Astrocyte (in vitro differentiated cells and primary cell): ENCODE measurements around the gene ZNF24. TPM values are rescaled to one million over a fixed set of nuclear protein-coding genes. Genes with fewer than 3 reads are reported as not detected.

Experiments used
- DNase-seq: peaks from one replicate; pipeline ENCODE4 v3.0.0-alpha.2; 2010; ENCODE audit warnings: low read depth
- FAIRE-seq: peaks from 2 replicates; lab custom pipeline; 2011; peaks lifted over from hg19 to GRCh38; lab: Jason Lieb, UNC
- H2AFZ ChIP-seq: 2 replicates; pipeline ENCODE4 v1.6.0; 2012; ENCODE audit warnings: low read depth, low read length, inconsistent platforms
- H3K27ac ChIP-seq: 2 replicates; pipeline ENCODE4 v1.5.1; 2011; ENCODE audit warnings: low read depth, low read length, inconsistent platforms
- H3K27me3 ChIP-seq: 2 replicates; pipeline ENCODE4 v1.6.0; 2011; ENCODE audit warnings: low read length, inconsistent platforms; ENCODE audit not compliant: insufficient read depth
- H3K36me3 ChIP-seq: 2 replicates; pipeline ENCODE4 v1.5.1; 2011; ENCODE audit warnings: low read length, inconsistent platforms; ENCODE audit not compliant: insufficient read depth
- H3K4me1 ChIP-seq: 2 replicates; pipeline ENCODE4 v1.5.1; 2011; ENCODE audit warnings: low read length, inconsistent platforms; ENCODE audit not compliant: insufficient read depth
- H3K4me2 ChIP-seq: 2 replicates; pipeline ENCODE4 v1.6.0; 2012; ENCODE audit warnings: low read length, inconsistent platforms
- H3K4me3 ChIP-seq: 2 replicates; pipeline ENCODE4 v1.5.1; 2011; ENCODE audit warnings: low read depth, mild to moderate bottlenecking, low read length, inconsistent platforms; ENCODE audit not compliant: insufficient read depth
- H3K79me2 ChIP-seq: 2 replicates; pipeline ENCODE4 v1.6.0; 2012; ENCODE audit warnings: mild to moderate bottlenecking, low read length, inconsistent platforms; ENCODE audit not compliant: insufficient read depth
- H3K9ac ChIP-seq: 2 replicates; pipeline ENCODE4 v1.6.0; 2012; ENCODE audit warnings: mild to moderate bottlenecking, low read length, inconsistent platforms
- H3K9me3 ChIP-seq: 2 replicates; pipeline ENCODE4 v1.5.1; 2012; ENCODE audit warnings: low read depth, mild to moderate bottlenecking, low read length, inconsistent platforms; ENCODE audit not compliant: insufficient read depth
- H4K20me1 ChIP-seq: 2 replicates; pipeline ENCODE4 v1.6.0; 2012; ENCODE audit warnings: low read length, inconsistent platforms; ENCODE audit not compliant: insufficient read depth
- H3K27ac Mint-ChIP-seq: one replicate; pipeline ENCODE4 v1.8.0; 2021; ENCODE audit warnings: mild to moderate bottlenecking, mixed read lengths; ENCODE audit not compliant: unreplicated experiment
- H3K27me3 Mint-ChIP-seq: one replicate; pipeline ENCODE4 v1.8.0; 2021; ENCODE audit warnings: low read depth, mixed read lengths; ENCODE audit not compliant: unreplicated experiment
- H3K36me3 Mint-ChIP-seq: one replicate; pipeline ENCODE4 v1.8.0; 2021; ENCODE audit warnings: low read depth, mixed read lengths; ENCODE audit not compliant: unreplicated experiment
- H3K4me1 Mint-ChIP-seq: one replicate; pipeline ENCODE4 v1.8.0; 2021; ENCODE audit warnings: low read depth, mixed read lengths; ENCODE audit not compliant: unreplicated experiment
- H3K4me3 Mint-ChIP-seq: one replicate; pipeline ENCODE4 v1.8.0; 2021; ENCODE audit warnings: mild to moderate bottlenecking, moderate library complexity, mixed read lengths; ENCODE audit not compliant: unreplicated experiment
- H3K9me3 Mint-ChIP-seq: one replicate; pipeline ENCODE4 v1.8.0; 2021; ENCODE audit warnings: mild to moderate bottlenecking, mixed read lengths; ENCODE audit not compliant: unreplicated experiment
- EZH2 ChIP-seq: IDR thresholded peaks from 2 replicates; pipeline ENCODE4 v1.6.1; 2012; ENCODE audit warnings: mild to moderate bottlenecking, low read length, inconsistent platforms; ENCODE audit not compliant: insufficient read depth
- total RNA-seq: library from RNA; stranded (reverse); gene quantifications from 2 replicates; pipeline ENCODE4 v1.2.1, GENCODE V29; 2021
- TF ChIP-seq, protein P1 (sequence below): IDR thresholded peaks from 2 replicates; pipeline ENCODE4 v1.5.1; 2011; ENCODE audit warnings: low read depth, mild to moderate bottlenecking, inconsistent platforms, low read length, moderate library complexity; ENCODE audit not compliant: insufficient read depth

Gene ZNF24
- total RNA-seq, 1 donor from 2014 or later = 55.6 TPM

DNA sequence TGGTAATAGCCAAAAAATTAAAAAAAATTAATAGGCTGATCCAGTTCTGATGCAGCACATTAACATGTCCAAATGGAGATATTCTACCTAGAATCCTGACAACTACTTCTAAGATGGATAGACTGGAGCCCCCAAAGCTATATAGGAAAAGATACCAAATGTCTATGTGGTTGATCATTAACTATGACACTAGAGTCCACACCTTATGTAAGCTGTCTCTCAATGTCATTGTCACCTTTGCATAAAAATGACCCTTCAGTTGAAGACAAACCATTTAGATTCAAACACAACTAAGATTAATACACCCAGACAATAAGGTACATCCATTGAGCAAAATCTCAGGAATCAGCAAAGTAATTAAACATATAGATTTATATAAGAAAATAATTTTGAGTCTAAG, 18.3 kb upstream of the ZNF24 start:
- DNase-seq = no peak
- no peak overlapping the region for H3K27ac Mint-ChIP-seq
- peaks cover 4% of the 10 kb centered on the region for H3K9me3 ChIP-seq
- no peaks in the 10 kb centered on the region for H3K27me3 Mint-ChIP-seq
- no peak overlapping the region for H3K4me2 ChIP-seq
- no peak for FAIRE-seq
- no peak overlapping the region for H2AFZ ChIP-seq
- H4K20me1 ChIP-seq = no peaks in the 10 kb centered on the region
- H3K27ac ChIP-seq = no peak overlapping the region
- peaks cover 2% of the 10 kb centered on the region for H3K9me3 Mint-ChIP-seq
- no peak overlapping the region for H3K4me3 Mint-ChIP-seq
- TF ChIP-seq, protein P1, sequence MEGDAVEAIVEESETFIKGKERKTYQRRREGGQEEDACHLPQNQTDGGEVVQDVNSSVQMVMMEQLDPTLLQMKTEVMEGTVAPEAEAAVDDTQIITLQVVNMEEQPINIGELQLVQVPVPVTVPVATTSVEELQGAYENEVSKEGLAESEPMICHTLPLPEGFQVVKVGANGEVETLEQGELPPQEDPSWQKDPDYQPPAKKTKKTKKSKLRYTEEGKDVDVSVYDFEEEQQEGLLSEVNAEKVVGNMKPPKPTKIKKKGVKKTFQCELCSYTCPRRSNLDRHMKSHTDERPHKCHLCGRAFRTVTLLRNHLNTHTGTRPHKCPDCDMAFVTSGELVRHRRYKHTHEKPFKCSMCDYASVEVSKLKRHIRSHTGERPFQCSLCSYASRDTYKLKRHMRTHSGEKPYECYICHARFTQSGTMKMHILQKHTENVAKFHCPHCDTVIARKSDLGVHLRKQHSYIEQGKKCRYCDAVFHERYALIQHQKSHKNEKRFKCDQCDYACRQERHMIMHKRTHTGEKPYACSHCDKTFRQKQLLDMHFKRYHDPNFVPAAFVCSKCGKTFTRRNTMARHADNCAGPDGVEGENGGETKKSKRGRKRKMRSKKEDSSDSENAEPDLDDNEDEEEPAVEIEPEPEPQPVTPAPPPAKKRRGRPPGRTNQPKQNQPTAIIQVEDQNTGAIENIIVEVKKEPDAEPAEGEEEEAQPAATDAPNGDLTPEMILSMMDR = no peak
- no peak for TF ChIP-seq EZH2
- H3K9ac ChIP-seq = no peak overlapping the region
- peaks cover 3% of the 10 kb centered on the region for H3K4me1 Mint-ChIP-seq
- H3K36me3 ChIP-seq = no peaks in the 10 kb centered on the region
- no peaks in the 10 kb centered on the region for H3K79me2 ChIP-seq
- H3K27me3 ChIP-seq = no peaks in the 10 kb centered on the region
- H3K36me3 Mint-ChIP-seq = no peaks in the 10 kb centered on the region
- no peaks in the 10 kb centered on the region for H3K4me1 ChIP-seq
- H3K4me3 ChIP-seq = no peak overlapping the region

DNA sequence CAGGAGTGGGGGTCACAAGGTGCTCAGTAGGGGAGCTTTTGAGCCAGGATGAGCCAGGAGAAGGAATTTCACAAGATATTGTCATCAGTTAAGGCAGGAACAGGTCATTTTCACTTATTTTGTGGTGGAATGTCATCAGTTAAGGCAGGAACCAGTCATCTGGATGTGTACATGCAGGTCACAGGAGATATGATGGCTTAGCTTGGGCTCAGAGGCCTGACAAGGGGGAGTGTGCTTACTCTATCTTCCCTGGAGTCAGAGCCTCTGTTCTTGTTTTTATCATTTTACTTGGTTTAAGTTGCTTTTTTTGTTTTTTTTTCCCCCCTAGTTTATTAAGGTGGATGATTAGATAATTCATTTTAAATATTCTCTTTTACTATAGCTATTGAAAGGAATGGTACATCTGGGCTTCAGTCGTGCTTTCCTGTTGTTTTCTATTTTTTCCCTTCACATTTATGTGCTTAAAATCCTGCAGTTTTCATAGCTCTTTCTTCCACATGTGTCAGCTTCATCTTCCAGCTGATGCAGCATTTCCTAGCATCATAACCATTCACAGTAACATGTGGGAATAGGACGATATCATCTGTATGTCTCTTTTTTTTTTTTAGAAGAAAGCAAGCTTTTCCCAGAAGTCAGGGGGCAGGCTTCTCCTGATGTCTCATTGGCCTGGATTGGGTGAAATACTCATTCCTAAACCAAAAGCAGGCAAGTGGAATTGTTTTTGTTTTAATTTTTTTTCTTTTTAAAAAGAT, 17.5 kb upstream of the ZNF24 start:
- TF ChIP-seq, protein P1 = no peak
- TF ChIP-seq EZH2 = no peak
- H3K36me3 ChIP-seq = no peaks in the 10 kb centered on the region
- no peaks in the 10 kb centered on the region for H3K79me2 ChIP-seq
- Mint-ChIP-seq H3K27me3 (no peaks in the 10 kb centered on the region), H3K27ac (no peak overlapping the region), H3K36me3 (no peaks in the 10 kb centered on the region), H3K4me1 (peaks cover 3% of the 10 kb centered on the region), H3K9me3 (peaks cover 2% of the 10 kb centered on the region), H3K4me3 (no peak overlapping the region)
- H3K9ac ChIP-seq = no peak overlapping the region
- no peak overlapping the region for H3K27ac ChIP-seq
- DNase-seq = no peak
- H3K27me3 ChIP-seq = no peaks in the 10 kb centered on the region
- H3K4me2 ChIP-seq = no peak overlapping the region
- no peak overlapping the region for H2AFZ ChIP-seq
- H3K9me3 ChIP-seq = peaks cover 4% of the 10 kb centered on the region
- no peak for FAIRE-seq
- H3K4me1 ChIP-seq = no peaks in the 10 kb centered on the region
- no peaks in the 10 kb centered on the region for H4K20me1 ChIP-seq
- no peak overlapping the region for H3K4me3 ChIP-seq

DNA sequence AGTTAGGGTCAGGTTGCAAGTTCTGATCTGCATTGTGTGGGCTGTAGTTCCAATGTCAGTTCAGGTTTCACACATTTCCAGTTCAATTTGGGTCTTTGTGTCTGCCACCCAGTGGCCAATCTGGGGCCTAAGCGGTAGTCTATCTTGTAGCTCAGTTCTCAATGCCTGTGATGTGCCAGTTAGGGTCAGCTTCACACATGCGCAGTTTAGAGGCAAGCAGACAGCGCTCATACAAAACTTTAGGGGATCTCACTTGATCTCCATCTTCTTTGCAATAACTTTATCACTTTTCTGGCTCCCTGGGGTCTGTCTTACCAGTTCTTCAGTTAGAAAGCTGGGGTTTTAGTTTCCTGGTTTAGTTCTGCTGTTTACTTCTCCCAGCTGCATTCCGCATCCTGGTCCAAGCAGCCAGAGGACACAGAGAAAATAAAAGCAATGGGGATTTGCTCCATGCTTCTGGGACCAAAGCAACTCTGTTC, 11.0 kb upstream of the ZNF24 start:
- peak overlapping the region; percentile 76 for H3K4me2 ChIP-seq
- Mint-ChIP-seq H3K27me3 (no peaks in the 10 kb centered on the region), H3K27ac (no peak overlapping the region), H3K4me3 (no peak overlapping the region), H3K9me3 (peaks cover 12% of the 10 kb centered on the region), H3K36me3 (peaks cover 5% of the 10 kb centered on the region), H3K4me1 (no peaks in the 10 kb centered on the region)
- H3K27me3 ChIP-seq = no peaks in the 10 kb centered on the region
- no peak for TF ChIP-seq EZH2
- TF ChIP-seq, protein P1 = peak; percentile 79
- peaks cover 8% of the 10 kb centered on the region for H3K9me3 ChIP-seq
- H3K9ac ChIP-seq = no peak overlapping the region
- H3K4me3 ChIP-seq = peak overlapping the region; percentile 38
- peak overlapping the region; percentile 61 for H2AFZ ChIP-seq
- no peaks in the 10 kb centered on the region for H3K36me3 ChIP-seq
- H3K79me2 ChIP-seq = no peaks in the 10 kb centered on the region
- DNase-seq (peak; percentile 73), FAIRE-seq (peak; percentile 67)
- no peaks in the 10 kb centered on the region for H4K20me1 ChIP-seq
- H3K27ac ChIP-seq = no peak overlapping the region
- H3K4me1 ChIP-seq = no peaks in the 10 kb centered on the region
